HepG2 (cell line): ENCODE data around the gene ZNF132. TPM values are rescaled to one million over a fixed set of nuclear protein-coding genes. Genes with fewer than 3 reads are reported as not detected.
A peak's percentile ranks its signal among the peaks of the same experiment; 100 is the strongest.

Source experiments
- BORCS8-MEF2B ChIP-seq: sonication (generic); formaldehyde crosslinking; IDR thresholded peaks from 2 replicates; pipeline ENCODE4 v1.8.0; 2022; ENCODE audit warnings: mild to moderate bottlenecking, missing genetic modification reagents
- CCDC6 ChIP-seq: sonication (generic); formaldehyde crosslinking; IDR thresholded peaks from 2 replicates; pipeline ENCODE4 v1.8.1; 2022; ENCODE audit warnings: mild to moderate bottlenecking, missing genetic modification reagents, moderate library complexity
- EHMT2 ChIP-seq: fragments of 200-600 bp; sonication (generic); IDR thresholded peaks from 2 replicates; pipeline ENCODE4 v1.7.0; 2017; ENCODE audit warnings: antibody characterized with exemption, low read depth, low read length, borderline replicate concordance
- JUND ChIP-seq: sonication (generic); formaldehyde crosslinking; IDR thresholded peaks from 2 replicates; pipeline ENCODE4 v1.8.0; 2022; ENCODE audit warnings: mild to moderate bottlenecking, missing genetic modification reagents
- KDM3A ChIP-seq: IDR thresholded peaks from 2 replicates; pipeline ENCODE4 v1.6.1; 2018; ENCODE audit warnings: low read depth, missing compliant biosample characterization
- MED13 ChIP-seq: sonication (generic); formaldehyde crosslinking; IDR thresholded peaks from 2 replicates; pipeline ENCODE4 v1.5.0; 2020; ENCODE audit warnings: missing genetic modification reagents
- REXO4 ChIP-seq: sonication (generic); formaldehyde crosslinking; IDR thresholded peaks from 2 replicates; pipeline ENCODE4 v1.8.0; 2022; ENCODE audit warnings: missing genetic modification reagents, mild to moderate bottlenecking, borderline replicate concordance
- SMAD1 ChIP-seq: sonication (generic); formaldehyde crosslinking; IDR thresholded peaks from 2 replicates; pipeline ENCODE4 v1.4.0; 2020; ENCODE audit warnings: missing genetic modification reagents, low read depth, mild to moderate bottlenecking, borderline replicate concordance
- SYNCRIP ChIP-seq: fragments of 200-400 bp; formaldehyde crosslinking; IDR thresholded peaks from 2 replicates; pipeline ENCODE4 v1.6.1; 2018; ENCODE audit warnings: mild to moderate bottlenecking, low read depth, low read length; ENCODE audit not compliant: insufficient read depth
- ZC3H4 ChIP-seq: sonication (generic); formaldehyde crosslinking; IDR thresholded peaks from 2 replicates; pipeline ENCODE4 v1.4.0; 2020; ENCODE audit warnings: missing genetic modification reagents, borderline replicate concordance
- ZFP90 ChIP-seq: sonication (generic); formaldehyde crosslinking; IDR thresholded peaks from 2 replicates; pipeline ENCODE4 v1.8.0; 2022; ENCODE audit warnings: missing genetic modification reagents, mild to moderate bottlenecking, inconsistent platforms, borderline replicate concordance
- ZNF121 ChIP-seq: sonication (generic); formaldehyde crosslinking; IDR thresholded peaks from 2 replicates; pipeline ENCODE4 v1.5.0; 2020; ENCODE audit warnings: mild to moderate bottlenecking, missing genetic modification reagents
- ZNF468 ChIP-seq: sonication (generic); formaldehyde crosslinking; IDR thresholded peaks from 2 replicates; pipeline ENCODE4 v1.8.0; 2022; ENCODE audit warnings: mild to moderate bottlenecking, moderate library complexity, missing genetic modification reagents
- ZNF510 ChIP-seq: sonication (generic); formaldehyde crosslinking; IDR thresholded peaks from 2 replicates; pipeline ENCODE4 v1.4.0; 2020; ENCODE audit warnings: low read depth, mild to moderate bottlenecking, missing genetic modification reagents
- ZNF546 ChIP-seq: sonication (generic); formaldehyde crosslinking; conservative IDR thresholded peaks from 2 replicates; pipeline ENCODE4 v1.8.1; 2023; ENCODE audit warnings: mild to moderate bottlenecking, missing genetic modification reagents
- ZNF607 ChIP-seq: sonication (generic); formaldehyde crosslinking; IDR thresholded peaks from 2 replicates; pipeline ENCODE4 v1.5.1; 2020; ENCODE audit warnings: missing genetic modification reagents, mild to moderate bottlenecking, borderline replicate concordance
- ZNF720 ChIP-seq: sonication (generic); formaldehyde crosslinking; IDR thresholded peaks from 2 replicates; pipeline ENCODE4 v1.4.0; 2020; ENCODE audit warnings: missing genetic modification reagents
- ZSCAN20 ChIP-seq: sonication (generic); formaldehyde crosslinking; IDR thresholded peaks from 2 replicates; pipeline ENCODE4 v1.4.0; 2020; ENCODE audit warnings: missing genetic modification reagents, mild to moderate bottlenecking, borderline replicate concordance
- polyA plus RNA-seq, 8 experiments: library from polyadenylated mRNA; depleted of rRNA in 3 of 8; stranded (reverse) in 7 of 8; unstranded in 1 of 8; fragments of >200 nt; fragmentation: Illumina TruSeq in 4 of 8; extraction: Trizol in 4 of 8; gene quantifications; 2 replicates each; pipeline versions ENCODE4 v1.2.1 to v1.2.3, GENCODE V29; 2011 to 2016; ENCODE audit warnings: low read depth in 4 of 8, missing spikeins in 1 of 8, mixed read lengths in 1 of 8; ENCODE audit not compliant: insufficient read depth in 1 of 8
- total RNA-seq, 5 experiments: library from RNA; depleted of rRNA; stranded (reverse); fragments of >200 nt; fragmentation: Illumina TruSeq; extraction: Trizol; gene quantifications; 2 replicates each; pipeline ENCODE4 v1.2.3, GENCODE V29; 2016; ENCODE audit warnings: low read depth in 1 of 5
- TF ChIP-seq, protein P1 (sequence below), 2 experiments: sonication (generic) in 1 of 2; formaldehyde crosslinking in 1 of 2; IDR thresholded peaks; 2 replicates each; pipeline versions ENCODE4 v1.4.0 to v1.6.1; 2018 to 2020; ENCODE audit warnings: missing genetic modification reagents in 2 of 2, borderline replicate concordance in 1 of 2, low read depth in 1 of 2, mild to moderate bottlenecking in 1 of 2, missing biosample characterization in 1 of 2
- TF ChIP-seq, protein P2 (sequence below): sonication (generic); formaldehyde crosslinking; IDR thresholded peaks from 2 replicates; pipeline ENCODE4 v1.5.0; 2020; ENCODE audit warnings: missing genetic modification reagents
- TF ChIP-seq, protein P3 (sequence below): sonication (generic); formaldehyde crosslinking; IDR thresholded peaks from 2 replicates; pipeline ENCODE4 v1.8.0; 2022; ENCODE audit warnings: mild to moderate bottlenecking, missing genetic modification reagents, moderate library complexity
- TF ChIP-seq, protein P4 (sequence below): sonication (generic); formaldehyde crosslinking; IDR thresholded peaks from 2 replicates; pipeline ENCODE4 v1.4.0; 2020; ENCODE audit warnings: missing genetic modification reagents

The ZNF132 gene
- total and polyA plus RNA-seq, 2 of the 13 experiments (the other 11 are each of a cell fraction or from before 2014, with no cell fraction given): not detected

DNA sequence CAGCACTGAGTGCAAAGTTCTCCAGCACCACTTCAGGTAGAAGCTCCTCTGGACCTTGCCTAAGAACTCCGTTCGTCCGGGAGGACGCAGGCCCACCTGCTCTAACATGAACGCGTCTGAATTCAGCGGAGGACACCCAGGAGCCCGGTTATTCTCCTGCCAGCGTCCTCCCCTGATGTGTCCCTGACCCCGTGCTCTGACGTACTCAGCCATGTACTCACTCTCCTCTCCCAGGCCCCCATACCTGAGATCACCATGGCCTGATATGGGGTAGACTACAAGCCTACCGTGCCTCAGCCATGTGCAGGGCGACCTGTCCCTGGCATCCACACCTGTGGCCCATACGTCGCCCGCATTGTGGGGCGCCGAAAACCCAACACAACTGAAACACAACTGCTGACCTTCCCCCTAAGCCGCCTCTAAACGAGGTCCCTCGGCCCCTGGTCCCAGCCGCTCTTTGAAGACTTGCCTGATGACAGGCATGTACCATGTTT, 32.2 kb downstream of the ZNF132 start (continued):
- TF ChIP-seq, protein P1, sequence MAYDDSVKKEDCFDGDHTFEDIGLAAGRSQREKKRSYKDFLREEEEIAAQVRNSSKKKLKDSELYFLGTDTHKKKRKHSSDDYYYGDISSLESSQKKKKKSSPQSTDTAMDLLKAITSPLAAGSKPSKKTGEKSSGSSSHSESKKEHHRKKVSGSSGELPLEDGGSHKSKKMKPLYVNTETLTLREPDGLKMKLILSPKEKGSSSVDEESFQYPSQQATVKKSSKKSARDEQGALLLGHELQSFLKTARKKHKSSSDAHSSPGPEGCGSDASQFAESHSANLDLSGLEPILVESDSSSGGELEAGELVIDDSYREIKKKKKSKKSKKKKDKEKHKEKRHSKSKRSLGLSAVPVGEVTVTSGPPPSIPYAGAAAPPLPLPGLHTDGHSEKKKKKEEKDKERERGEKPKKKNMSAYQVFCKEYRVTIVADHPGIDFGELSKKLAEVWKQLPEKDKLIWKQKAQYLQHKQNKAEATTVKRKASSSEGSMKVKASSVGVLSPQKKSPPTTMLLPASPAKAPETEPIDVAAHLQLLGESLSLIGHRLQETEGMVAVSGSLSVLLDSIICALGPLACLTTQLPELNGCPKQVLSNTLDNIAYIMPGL (CRISPR knock-in tag; IDR thresholded peaks at IDR 0.05; ENCODE audit: borderline replicate concordance in 1 of 2, low read depth in 1 of 2): peak in 1 of 2 experiments; percentile 1; a peak in 1 of 4 replicates
- TF ChIP-seq, protein P2, sequence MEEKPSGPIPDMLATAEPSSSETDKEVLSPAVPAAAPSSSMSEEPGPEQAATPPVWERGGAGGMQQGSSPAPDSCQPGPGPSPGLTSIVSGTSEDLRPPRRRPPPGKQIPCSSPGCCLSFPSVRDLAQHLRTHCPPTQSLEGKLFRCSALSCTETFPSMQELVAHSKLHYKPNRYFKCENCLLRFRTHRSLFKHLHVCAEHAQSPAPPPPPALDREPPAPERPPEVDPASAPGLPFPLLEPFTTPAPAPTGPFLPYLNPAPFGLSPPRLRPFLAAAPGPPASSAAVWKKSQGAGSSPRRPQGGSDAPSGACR (CRISPR knock-in tag): peak; percentile 5; the same call in 1 of the 2 replicates
- TF ChIP-seq ZNF546 (CRISPR knock-in tag) (no peak), ZNF607 (CRISPR knock-in tag) (peak; percentile 40; the same call in 1 of the 2 replicates), ZFP90 (CRISPR knock-in tag) (no peak), ZNF720 (no peak), JUND (CRISPR knock-in tag) (peak; percentile 31; the same call in 1 of the 2 replicates), BORCS8-MEF2B (no peak), ZSCAN20 (CRISPR knock-in tag) (0 out of 2 replicates have a peak, but pooled peaks have one; percentile 11), MED13 (no peak), KDM3A (CRISPR knock-in tag) (peak; percentile 39; the same call in 1 of the 2 replicates), ZC3H4 (CRISPR knock-in tag) (peak; percentile 53; the same call in 1 of the 2 replicates), ZNF468 (CRISPR knock-in tag) (0 out of 2 replicates have a peak, but pooled peaks have one; percentile 45), CCDC6 (no peak), SMAD1 (CRISPR knock-in tag) (0 out of 2 replicates have a peak, but pooled peaks have one; percentile 21), REXO4 (CRISPR knock-in tag) (peak; percentile 21; the same call in 1 of the 2 replicates), EHMT2 (no peak), ZNF510 (no peak), ZNF121 (CRISPR knock-in tag) (no peak), SYNCRIP (no peak)
- TF ChIP-seq, protein P3, sequence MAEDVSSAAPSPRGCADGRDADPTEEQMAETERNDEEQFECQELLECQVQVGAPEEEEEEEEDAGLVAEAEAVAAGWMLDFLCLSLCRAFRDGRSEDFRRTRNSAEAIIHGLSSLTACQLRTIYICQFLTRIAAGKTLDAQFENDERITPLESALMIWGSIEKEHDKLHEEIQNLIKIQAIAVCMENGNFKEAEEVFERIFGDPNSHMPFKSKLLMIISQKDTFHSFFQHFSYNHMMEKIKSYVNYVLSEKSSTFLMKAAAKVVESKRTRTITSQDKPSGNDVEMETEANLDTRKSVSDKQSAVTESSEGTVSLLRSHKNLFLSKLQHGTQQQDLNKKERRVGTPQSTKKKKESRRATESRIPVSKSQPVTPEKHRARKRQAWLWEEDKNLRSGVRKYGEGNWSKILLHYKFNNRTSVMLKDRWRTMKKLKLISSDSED (CRISPR knock-in tag): 0 out of 2 replicates have a peak, but pooled peaks have one; percentile 25
- TF ChIP-seq, protein P4, sequence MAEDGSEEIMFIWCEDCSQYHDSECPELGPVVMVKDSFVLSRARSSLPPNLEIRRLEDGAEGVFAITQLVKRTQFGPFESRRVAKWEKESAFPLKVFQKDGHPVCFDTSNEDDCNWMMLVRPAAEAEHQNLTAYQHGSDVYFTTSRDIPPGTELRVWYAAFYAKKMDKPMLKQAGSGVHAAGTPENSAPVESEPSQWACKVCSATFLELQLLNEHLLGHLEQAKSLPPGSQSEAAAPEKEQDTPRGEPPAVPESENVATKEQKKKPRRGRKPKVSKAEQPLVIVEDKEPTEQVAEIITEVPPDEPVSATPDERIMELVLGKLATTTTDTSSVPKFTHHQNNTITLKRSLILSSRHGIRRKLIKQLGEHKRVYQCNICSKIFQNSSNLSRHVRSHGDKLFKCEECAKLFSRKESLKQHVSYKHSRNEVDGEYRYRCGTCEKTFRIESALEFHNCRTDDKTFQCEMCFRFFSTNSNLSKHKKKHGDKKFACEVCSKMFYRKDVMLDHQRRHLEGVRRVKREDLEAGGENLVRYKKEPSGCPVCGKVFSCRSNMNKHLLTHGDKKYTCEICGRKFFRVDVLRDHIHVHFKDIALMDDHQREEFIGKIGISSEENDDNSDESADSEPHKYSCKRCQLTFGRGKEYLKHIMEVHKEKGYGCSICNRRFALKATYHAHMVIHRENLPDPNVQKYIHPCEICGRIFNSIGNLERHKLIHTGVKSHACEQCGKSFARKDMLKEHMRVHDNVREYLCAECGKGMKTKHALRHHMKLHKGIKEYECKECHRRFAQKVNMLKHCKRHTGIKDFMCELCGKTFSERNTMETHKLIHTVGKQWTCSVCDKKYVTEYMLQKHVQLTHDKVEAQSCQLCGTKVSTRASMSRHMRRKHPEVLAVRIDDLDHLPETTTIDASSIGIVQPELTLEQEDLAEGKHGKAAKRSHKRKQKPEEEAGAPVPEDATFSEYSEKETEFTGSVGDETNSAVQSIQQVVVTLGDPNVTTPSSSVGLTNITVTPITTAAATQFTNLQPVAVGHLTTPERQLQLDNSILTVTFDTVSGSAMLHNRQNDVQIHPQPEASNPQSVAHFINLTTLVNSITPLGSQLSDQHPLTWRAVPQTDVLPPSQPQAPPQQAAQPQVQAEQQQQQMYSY (CRISPR knock-in tag): 0 out of 2 replicates have a peak, but pooled peaks have one; percentile 26
